ENCODE data around the gene TAF4. TPM values are rescaled to one million over a fixed set of nuclear protein-coding genes. Genes with fewer than 3 reads are reported as not detected.

The TAF4 gene
- total RNA-seq, 1 experiment from 2014 or later, result 94.9 TPM

DNA sequence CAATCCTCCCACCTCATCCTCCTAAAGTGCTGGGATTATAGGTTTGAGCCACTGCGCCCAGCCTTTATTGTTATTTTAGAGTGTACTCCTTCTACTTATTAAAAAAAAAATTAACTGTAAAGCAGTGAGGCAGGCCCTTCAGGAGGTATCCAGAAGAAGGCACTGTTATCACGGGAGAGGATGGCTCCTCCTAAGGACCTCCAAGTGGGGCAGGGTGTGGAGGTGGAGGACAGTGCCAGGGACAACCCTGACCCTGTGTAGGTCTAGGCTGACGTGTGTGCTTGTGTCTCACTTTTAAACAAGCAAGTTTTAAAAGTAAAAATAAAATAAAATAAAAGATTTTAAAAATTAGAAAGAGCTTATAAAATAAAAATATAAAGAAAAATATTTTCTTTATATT, 23.7 kb upstream of the TAF4 start:
- BruUV-seq (replicated peaks), result no TSS peak
- Histone ChIP-seq H3K4me3 (ENCODE audit: low read depth, low read length) (no peak overlapping the region), H3K9me3 (peaks cover 3% of the 10 kb centered on the region), H3K36me3 (ENCODE audit: control insufficient read depth, insufficient read depth, low read length) (no peaks in the 10 kb centered on the region), H3K4me1 (no peaks in the 10 kb centered on the region), H3K27me3 (replicated peaks; ENCODE audit: control insufficient read depth, insufficient read depth, low read length) (no peaks in the 10 kb centered on the region)
- Mint-ChIP-seq H3K9me3 (ENCODE audit: unreplicated experiment) (no peaks in the 10 kb centered on the region), H3K36me3 (ENCODE audit: insufficient read depth, unreplicated experiment) (no peaks in the 10 kb centered on the region), H3K4me3 (ENCODE audit: unreplicated experiment) (no peak overlapping the region), H3K27ac (ENCODE audit: unreplicated experiment) (no peak overlapping the region), H3K4me1 (ENCODE audit: low read depth, unreplicated experiment) (no peaks in the 10 kb centered on the region), H3K27me3 (ENCODE audit: insufficient read depth, unreplicated experiment) (peaks cover 7% of the 10 kb centered on the region)
- ChIA-PET POLR2A (no interaction called here), CTCF (interaction anchor here (1.1 kb wide), 1 partner anchor 22 kb away, joined by 3 read pairs; no protein-coding TSS in a partner anchor)
- no peak for DNase-seq
- TF ChIP-seq, protein P1, sequence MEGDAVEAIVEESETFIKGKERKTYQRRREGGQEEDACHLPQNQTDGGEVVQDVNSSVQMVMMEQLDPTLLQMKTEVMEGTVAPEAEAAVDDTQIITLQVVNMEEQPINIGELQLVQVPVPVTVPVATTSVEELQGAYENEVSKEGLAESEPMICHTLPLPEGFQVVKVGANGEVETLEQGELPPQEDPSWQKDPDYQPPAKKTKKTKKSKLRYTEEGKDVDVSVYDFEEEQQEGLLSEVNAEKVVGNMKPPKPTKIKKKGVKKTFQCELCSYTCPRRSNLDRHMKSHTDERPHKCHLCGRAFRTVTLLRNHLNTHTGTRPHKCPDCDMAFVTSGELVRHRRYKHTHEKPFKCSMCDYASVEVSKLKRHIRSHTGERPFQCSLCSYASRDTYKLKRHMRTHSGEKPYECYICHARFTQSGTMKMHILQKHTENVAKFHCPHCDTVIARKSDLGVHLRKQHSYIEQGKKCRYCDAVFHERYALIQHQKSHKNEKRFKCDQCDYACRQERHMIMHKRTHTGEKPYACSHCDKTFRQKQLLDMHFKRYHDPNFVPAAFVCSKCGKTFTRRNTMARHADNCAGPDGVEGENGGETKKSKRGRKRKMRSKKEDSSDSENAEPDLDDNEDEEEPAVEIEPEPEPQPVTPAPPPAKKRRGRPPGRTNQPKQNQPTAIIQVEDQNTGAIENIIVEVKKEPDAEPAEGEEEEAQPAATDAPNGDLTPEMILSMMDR (IDR thresholded peaks at IDR 0.05; ENCODE audit: insufficient read depth in 1 of 2, low read depth in 1 of 2, low read length in 1 of 2, severe bottlenecking in 1 of 2, unreplicated experiment in 1 of 2), result no peak
- intact Hi-C loops (cut with micrococcal nuclease; ENCODE audit: unreplicated experiment), result no loop called here

DNA sequence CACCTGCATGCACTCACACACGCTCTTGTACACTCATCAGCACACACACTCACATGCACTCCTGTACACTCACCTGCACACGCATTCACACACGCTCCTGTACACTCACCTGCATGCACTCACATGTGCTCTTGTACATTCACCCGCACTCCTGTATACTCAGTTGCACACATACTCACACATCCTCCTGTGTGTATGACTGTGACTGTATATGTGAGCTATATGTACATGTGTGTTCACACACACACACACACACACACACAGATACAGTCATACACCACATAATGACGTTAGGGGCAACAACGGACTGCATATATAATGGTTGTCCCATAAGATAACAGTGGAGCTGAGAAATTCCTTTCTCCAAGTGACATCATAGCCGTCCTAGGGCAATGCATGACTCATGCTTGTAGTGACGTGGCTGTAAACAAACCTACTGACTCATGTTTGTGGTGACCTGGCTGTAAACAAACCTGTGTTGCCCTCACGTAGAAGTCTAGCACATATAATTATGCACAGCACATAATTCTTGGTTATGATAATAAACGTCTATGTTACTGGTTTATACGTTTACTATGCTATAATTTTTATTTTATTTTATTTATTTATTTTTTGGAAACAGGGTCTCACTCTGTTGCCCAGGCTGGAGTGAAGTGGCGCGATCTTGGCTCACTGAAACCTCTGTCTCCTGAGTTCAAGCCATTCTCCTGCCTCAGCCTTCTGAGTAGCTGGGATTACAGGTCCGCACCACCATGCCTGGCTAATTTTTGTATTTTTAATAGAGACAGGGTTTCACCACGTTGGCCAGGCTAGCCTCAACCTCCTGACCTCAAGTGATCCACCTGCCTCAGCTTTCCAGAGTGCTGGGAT, 22.8 kb upstream of the TAF4 start:
- CTCF ChIA-PET, result no interaction called here
- Histone ChIP-seq H3K4me1 (no peaks in the 10 kb centered on the region), H3K9me3 (peaks cover 3% of the 10 kb centered on the region), H3K4me3 (ENCODE audit: low read depth, low read length) (no peak overlapping the region), H3K36me3 (ENCODE audit: control insufficient read depth, insufficient read depth, low read length) (no peaks in the 10 kb centered on the region), H3K27me3 (replicated peaks; ENCODE audit: control insufficient read depth, insufficient read depth, low read length) (no peaks in the 10 kb centered on the region)
- H3K27ac Mint-ChIP-seq (ENCODE audit: unreplicated experiment), result no peak overlapping the region
- POLR2A ChIA-PET, result interaction anchor here (0.9 kb wide), 1 partner anchor 22 kb away, joined by 3 read pairs; no protein-coding TSS in a partner anchor
- no peaks in the 10 kb centered on the region for H3K4me1 Mint-ChIP-seq (ENCODE audit: low read depth, unreplicated experiment)
- no peaks in the 10 kb centered on the region for H3K9me3 Mint-ChIP-seq (ENCODE audit: unreplicated experiment)
- no peaks in the 10 kb centered on the region for H3K36me3 Mint-ChIP-seq (ENCODE audit: insufficient read depth, unreplicated experiment)
- DNase-seq, result peak; percentile 52 to 66
- H3K27me3 Mint-ChIP-seq (ENCODE audit: insufficient read depth, unreplicated experiment), result peaks cover 7% of the 10 kb centered on the region
- H3K4me3 Mint-ChIP-seq (ENCODE audit: unreplicated experiment), result no peak overlapping the region
- TF ChIP-seq, protein P1 (IDR thresholded peaks at IDR 0.05; ENCODE audit: insufficient read depth in 1 of 2, low read depth in 1 of 2, low read length in 1 of 2, severe bottlenecking in 1 of 2, unreplicated experiment in 1 of 2), result no peak
- intact Hi-C loops (cut with micrococcal nuclease; ENCODE audit: unreplicated experiment), result no loop called here
- BruUV-seq (replicated peaks), result no TSS peak

DNA sequence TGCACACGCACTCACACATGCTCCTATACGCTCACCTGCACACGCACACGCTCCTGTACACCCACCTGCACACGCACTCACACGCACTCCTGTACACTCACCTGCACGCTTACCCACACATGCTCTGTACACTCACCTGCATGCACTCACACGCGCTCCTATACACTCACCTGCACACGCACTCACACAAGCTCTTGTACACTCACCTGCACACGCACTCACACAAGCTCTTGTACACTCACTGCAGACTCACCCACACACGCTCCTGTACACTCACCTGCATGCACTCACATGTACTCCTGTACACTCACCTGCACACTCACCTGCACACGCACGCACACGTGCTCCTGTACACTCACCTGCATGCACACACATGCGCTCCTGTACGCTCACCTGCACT, 22.0 kb upstream of the TAF4 start:
- Histone ChIP-seq H3K27me3 (replicated peaks; ENCODE audit: control insufficient read depth, insufficient read depth, low read length) (no peaks in the 10 kb centered on the region), H3K36me3 (ENCODE audit: control insufficient read depth, insufficient read depth, low read length) (no peaks in the 10 kb centered on the region), H3K4me1 (no peaks in the 10 kb centered on the region), H3K9me3 (peaks cover 3% of the 10 kb centered on the region), H3K4me3 (ENCODE audit: low read depth, low read length) (no peak overlapping the region)
- Mint-ChIP-seq H3K27ac (ENCODE audit: unreplicated experiment) (no peak overlapping the region), H3K9me3 (ENCODE audit: unreplicated experiment) (no peaks in the 10 kb centered on the region), H3K4me3 (ENCODE audit: unreplicated experiment) (no peak overlapping the region), H3K4me1 (ENCODE audit: low read depth, unreplicated experiment) (no peaks in the 10 kb centered on the region), H3K36me3 (ENCODE audit: insufficient read depth, unreplicated experiment) (no peaks in the 10 kb centered on the region), H3K27me3 (ENCODE audit: insufficient read depth, unreplicated experiment) (peaks cover 6% of the 10 kb centered on the region)
- CTCF ChIA-PET, result no interaction called here
- DNase-seq, result no peak
- TF ChIP-seq, protein P1 (IDR thresholded peaks at IDR 0.05; ENCODE audit: insufficient read depth in 1 of 2, low read depth in 1 of 2, low read length in 1 of 2, severe bottlenecking in 1 of 2, unreplicated experiment in 1 of 2), result no peak
- intact Hi-C loops (cut with micrococcal nuclease; ENCODE audit: unreplicated experiment), result no loop called here
- POLR2A ChIA-PET, result no interaction called here
- BruUV-seq (replicated peaks), result no TSS peak
